Stimulated activated naive CD8-positive, alpha-beta T cell treated with anti-CD3 and anti-CD28 coated beads, Interleukin-15, amount 100 ng/mL, for 72 hours (primary cell): ENCODE results near the gene HACD2.
A peak's percentile ranks its signal among the peaks of the same experiment; 100 is the strongest.
"Not testable (repeated sequence)": the region's sequence is repeated elsewhere in the genome, so short reads cannot be mapped to it uniquely, and the experiment has no call there.

ENCODE experiments used
- ATAC-seq: fragments of 150-1000 bp; cut with Tn5 transposase; 2 replicates; pipeline ENCODE4 v1.10.0; 2021; ENCODE audit warnings: mild to moderate bottlenecking, moderate library complexity
- DNase-seq, 2 donors: peaks; one replicate each; pipeline ENCODE4 v3.0.0; 2021 to 2022
- H3K27ac Mint-ChIP-seq, 2 donors: one replicate each; pipeline ENCODE4 v1.8.0; 2022; ENCODE audit warnings: mild to moderate bottlenecking in 2 of 2, mixed read lengths in 2 of 2, moderate library complexity in 2 of 2
- H3K27me3 Mint-ChIP-seq: one replicate; pipeline ENCODE4 v1.8.0; 2022; ENCODE audit warnings: mixed read lengths
- H3K4me1 Mint-ChIP-seq: one replicate; pipeline ENCODE4 v1.8.0; 2022; ENCODE audit warnings: mild to moderate bottlenecking, mixed read lengths
- H3K4me3 Mint-ChIP-seq, 2 donors: one replicate each; pipeline ENCODE4 v1.8.0; 2022; ENCODE audit warnings: mild to moderate bottlenecking in 2 of 2, mixed read lengths in 2 of 2, moderate library complexity in 1 of 2
- H3K9me3 Mint-ChIP-seq, 2 donors: one replicate each; pipeline ENCODE4 v1.8.0; 2022; ENCODE audit warnings: mixed read lengths in 2 of 2

The HACD2 gene

DNA sequence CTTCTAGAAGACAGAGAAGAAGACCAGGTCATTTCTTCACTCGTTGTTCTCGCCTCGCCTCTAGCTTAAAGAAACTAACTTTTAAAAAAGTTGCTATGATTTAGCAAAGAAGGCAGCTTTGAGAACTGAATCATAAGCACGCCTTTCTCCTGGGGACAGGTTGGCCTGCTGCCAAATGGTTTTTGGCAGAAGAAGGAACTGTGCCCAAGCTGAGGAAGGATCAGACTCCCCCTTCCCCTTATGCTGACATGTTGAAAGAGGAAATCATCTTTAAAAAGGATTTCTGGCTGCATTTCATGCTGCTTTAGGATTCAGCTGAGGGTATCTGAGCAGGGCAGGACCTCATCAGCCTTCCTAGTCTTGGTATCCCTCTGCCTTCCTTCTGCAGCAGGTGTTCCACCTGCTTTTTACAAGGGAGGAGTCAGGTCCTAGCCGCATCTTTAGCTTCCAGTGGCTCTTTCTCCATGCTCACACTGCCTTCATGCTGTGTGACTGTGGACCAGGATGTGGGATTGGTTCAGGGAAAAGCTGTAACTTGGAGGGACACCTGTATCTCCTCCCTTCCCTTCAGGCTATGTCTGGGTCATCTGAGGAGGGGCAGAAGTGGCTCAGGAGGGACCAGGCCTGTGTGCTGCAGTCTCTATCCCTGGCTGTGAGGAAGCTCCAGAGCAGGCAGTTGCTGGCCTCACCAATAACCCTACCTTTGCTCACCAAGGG is 34.1 kb upstream of the HACD2 start:
- DNase-seq (no peak), ATAC-seq (no peak)
- H3K4me1 Mint-ChIP-seq: peaks cover 9% of the 10 kb centered on the region
- peak overlapping the region in 1 of 2 donors; percentile 67 for H3K27ac Mint-ChIP-seq
- H3K4me3 Mint-ChIP-seq: no peak overlapping the region
- H3K9me3 Mint-ChIP-seq: no peaks in the 10 kb centered on the region
- no peaks in the 10 kb centered on the region for H3K27me3 Mint-ChIP-seq

DNA sequence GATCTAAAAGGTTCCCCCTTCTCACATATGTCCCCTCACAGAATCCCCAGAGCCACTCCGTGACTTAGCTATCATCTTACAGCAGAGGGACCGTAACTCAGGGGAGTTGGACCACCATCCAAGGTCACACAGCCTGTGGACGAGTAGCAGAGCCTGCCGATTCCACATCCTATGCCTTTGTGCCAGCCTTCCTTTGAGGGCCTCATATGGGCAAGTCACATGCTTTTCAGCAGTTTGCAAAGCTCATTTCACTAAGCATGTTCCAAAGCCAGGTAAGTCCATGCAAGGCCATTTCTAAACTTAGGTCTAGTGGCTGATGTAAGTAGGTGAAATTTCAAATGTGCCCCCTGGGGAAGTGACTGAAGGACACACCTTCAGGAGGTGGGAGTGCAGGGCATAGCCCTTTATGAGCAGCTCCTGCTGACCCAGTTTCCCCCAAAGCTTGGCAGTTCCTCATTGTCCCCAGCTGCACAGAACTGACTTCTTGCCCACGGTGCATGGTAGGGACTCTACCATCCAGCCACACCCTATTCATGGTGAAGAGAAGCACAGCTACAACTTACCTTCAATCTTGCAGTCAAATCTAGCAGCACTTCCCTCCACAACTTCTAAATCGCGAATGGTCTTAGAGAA is 33.3 kb upstream of the HACD2 start:
- peaks cover 9% of the 10 kb centered on the region for H3K4me1 Mint-ChIP-seq
- DNase-seq (no peak), ATAC-seq (peak; percentile 53)
- H3K27me3 Mint-ChIP-seq: no peaks in the 10 kb centered on the region
- H3K4me3 Mint-ChIP-seq: no peak overlapping the region
- H3K27ac Mint-ChIP-seq: peak overlapping the region in 1 of 2 donors; percentile 22
- no peaks in the 10 kb centered on the region for H3K9me3 Mint-ChIP-seq

DNA sequence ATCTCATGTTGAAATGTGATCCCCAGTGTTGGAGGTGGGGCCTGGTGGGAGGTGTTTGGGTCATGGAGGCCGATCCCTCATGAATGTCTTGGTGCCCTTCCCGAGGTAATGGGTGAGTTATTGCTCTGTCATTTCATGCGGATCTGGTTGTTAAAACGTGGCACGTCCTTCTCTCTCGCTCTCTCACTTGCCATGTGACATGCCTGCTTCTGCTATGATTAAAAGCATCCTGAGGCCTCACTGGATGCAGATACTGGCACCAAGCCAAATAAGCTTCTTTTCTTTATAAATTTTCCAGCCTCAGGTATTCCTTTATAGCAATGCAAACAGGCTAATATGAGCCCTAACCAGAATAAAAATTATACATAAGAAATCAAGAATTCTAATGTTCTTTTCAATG is 31.7 kb upstream of the HACD2 start:
- Mint-ChIP-seq H3K9me3 (no peaks in the 10 kb centered on the region), H3K27me3 (no peaks in the 10 kb centered on the region), H3K27ac (no peak overlapping the region), H3K4me3 (no peak overlapping the region), H3K4me1 (peaks cover 9% of the 10 kb centered on the region)
- ATAC-seq (no peak), DNase-seq (no peak)

DNA sequence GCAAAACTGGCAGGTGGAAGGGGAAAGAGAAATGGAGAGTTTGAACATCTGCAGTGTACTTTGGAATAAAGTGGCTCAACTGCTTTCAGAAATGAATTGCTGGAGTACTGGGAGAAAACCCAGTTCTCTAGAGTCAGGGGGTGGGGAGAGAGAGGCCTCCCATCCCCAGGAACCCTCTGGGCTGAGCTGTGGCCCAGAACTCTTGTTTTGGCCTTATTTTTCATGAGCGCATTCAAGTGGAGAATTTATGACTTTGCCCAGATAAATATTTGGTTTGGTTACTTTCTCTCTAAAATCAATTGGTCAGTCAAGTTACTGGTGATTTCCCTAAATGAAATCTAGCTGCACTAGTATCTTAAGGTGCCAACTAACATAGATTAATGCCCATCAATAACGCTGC is 28.7 kb upstream of the HACD2 start:
- ATAC-seq (no peak), DNase-seq (no peak)
- H3K4me3 Mint-ChIP-seq: no peak overlapping the region
- H3K4me1 Mint-ChIP-seq: peaks cover 8% of the 10 kb centered on the region
- H3K27ac Mint-ChIP-seq: peak overlapping the region in 1 of 2 donors; percentile 50
- no peaks in the 10 kb centered on the region for H3K27me3 Mint-ChIP-seq
- H3K9me3 Mint-ChIP-seq: no peaks in the 10 kb centered on the region

DNA sequence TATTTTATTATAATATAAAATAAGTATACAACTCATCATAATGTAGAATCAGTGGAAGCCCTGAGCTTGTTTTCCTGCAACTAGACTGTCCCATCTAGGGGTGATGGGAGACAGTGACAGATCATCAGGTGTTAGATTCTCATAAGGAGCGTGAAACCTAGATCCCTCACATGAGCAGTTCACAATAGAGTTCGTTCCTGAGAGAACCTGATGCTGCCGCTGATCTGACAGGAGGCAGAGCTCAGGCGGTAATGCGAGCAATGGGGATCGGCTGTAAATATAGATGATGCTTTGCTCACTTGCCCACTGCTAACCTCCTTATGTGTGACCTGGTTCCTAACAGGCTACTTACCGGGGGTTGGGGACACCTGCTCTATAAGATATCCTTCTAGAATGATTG is 26.8 kb upstream of the HACD2 start:
- not testable (repeated sequence) for ATAC-seq, H3K9me3 Mint-ChIP-seq, H3K27me3 Mint-ChIP-seq, H3K4me1 Mint-ChIP-seq, DNase-seq, H3K4me3 Mint-ChIP-seq, H3K27ac Mint-ChIP-seq

DNA sequence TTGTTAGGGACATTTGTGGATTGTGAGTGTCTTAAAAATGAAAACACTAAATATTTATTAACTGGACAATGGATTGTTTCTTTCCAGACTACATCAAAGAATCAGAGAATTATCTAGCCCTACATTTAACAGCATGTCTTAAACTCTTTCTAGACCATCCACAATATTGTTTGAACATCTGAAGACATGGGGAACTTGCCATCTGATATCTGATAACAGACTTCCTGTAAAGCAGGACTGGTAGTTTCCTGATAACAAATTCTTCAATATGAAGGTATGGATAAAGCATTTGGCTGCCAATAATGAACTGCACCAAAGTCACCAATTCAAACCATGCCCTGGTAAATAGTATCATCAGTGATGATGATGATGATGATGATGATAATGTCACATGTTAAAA is 26.2 kb upstream of the HACD2 start:
- H3K9me3 Mint-ChIP-seq: no peaks in the 10 kb centered on the region
- H3K27ac Mint-ChIP-seq: peak overlapping the region in 1 of 2 donors; percentile 86
- ATAC-seq (no peak), DNase-seq (no peak)
- H3K4me3 Mint-ChIP-seq: no peak overlapping the region
- no peaks in the 10 kb centered on the region for H3K27me3 Mint-ChIP-seq
- peaks cover 6% of the 10 kb centered on the region for H3K4me1 Mint-ChIP-seq

DNA sequence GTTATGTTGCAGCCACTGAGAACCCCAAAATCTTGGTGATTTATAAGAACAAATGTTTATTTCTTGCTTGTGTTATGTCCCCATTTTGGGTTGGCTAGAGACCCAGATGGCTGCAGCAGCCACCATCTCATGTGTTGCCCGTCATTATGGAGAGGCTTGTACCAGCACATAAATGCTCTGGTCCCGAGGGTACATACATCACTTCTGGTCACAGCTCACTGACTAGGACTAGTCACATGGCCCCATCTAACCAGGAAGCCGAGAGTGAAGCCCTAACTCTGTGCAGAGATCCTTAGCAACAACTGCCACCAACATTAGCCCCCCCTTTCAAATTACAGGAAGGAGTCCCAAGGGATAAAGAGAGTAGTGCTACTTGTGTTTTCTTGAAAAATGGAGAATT is 25.5 kb upstream of the HACD2 start:
- ATAC-seq: no peak

DNA sequence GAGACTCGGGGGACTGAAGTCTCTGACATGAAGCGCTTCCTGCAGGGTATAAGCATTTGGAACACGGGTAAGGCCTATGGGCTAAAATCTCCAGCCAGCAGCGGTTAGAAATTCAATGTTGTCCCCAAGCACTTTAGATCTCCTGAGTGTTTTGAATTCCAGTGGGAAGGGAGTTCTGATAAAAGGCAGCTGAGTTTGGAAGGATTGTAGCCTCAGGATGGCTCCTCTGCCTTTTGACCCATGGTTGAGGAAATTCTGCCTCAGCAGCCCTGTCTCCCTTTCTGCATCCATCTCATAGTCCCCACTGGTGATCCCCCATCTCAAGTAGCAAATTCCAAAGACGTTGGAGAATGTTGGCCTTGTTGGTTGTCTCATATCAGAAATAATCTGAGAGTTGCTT is 24.2 kb upstream of the HACD2 start:
- ATAC-seq (no peak), DNase-seq (no peak)
- Mint-ChIP-seq H3K4me1 (peaks cover 17% of the 10 kb centered on the region), H3K27me3 (no peaks in the 10 kb centered on the region), H3K27ac (peak overlapping the region in 1 of 2 donors; percentile 25), H3K9me3 (no peaks in the 10 kb centered on the region), H3K4me3 (no peak overlapping the region)

More for the DNA sequence above, 25.5 kb upstream of the HACD2 start:
- no peak overlapping the region for H3K4me3 Mint-ChIP-seq
- H3K27me3 Mint-ChIP-seq: no peaks in the 10 kb centered on the region
- no peaks in the 10 kb centered on the region for H3K9me3 Mint-ChIP-seq
- H3K4me1 Mint-ChIP-seq: peaks cover 12% of the 10 kb centered on the region
- H3K27ac Mint-ChIP-seq: no peak overlapping the region
- no peak for DNase-seq

DNA sequence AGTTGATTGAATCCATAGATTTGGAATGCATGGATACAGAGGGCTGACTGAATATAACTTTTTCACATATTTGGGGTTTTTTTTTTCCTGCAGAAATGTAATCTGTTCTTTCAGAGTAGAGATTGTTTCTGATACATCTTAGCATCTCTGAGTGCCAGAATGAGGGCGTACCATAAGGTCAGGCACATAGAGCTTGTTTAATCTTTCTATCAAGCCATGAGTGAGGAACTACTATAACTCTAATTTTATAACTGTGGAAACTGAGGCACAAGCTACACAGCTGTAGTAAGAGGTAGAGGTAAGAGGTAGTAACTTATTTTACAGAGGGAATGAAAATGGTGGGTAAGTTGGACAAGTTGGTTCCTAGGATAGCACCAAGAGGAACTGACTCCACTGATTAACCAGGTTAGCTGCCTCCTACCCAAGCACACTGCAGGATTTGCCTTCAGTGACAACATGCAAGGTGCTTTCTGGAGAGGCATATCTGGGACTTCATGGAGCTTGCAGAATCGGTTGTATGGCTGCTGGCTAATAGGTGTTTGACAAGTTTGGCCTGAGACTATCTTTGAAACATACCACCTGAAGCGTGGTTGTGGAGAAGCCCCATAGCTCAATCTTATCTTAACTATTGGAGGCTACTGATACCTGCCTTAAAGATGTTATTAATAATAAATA is 23.5 kb upstream of the HACD2 start:
- Mint-ChIP-seq H3K9me3 (no peaks in the 10 kb centered on the region), H3K27me3 (no peaks in the 10 kb centered on the region), H3K4me3 (no peak overlapping the region), H3K4me1 (peaks cover 17% of the 10 kb centered on the region), H3K27ac (no peak overlapping the region)
- DNase-seq: no peak
- ATAC-seq: no peak

DNA sequence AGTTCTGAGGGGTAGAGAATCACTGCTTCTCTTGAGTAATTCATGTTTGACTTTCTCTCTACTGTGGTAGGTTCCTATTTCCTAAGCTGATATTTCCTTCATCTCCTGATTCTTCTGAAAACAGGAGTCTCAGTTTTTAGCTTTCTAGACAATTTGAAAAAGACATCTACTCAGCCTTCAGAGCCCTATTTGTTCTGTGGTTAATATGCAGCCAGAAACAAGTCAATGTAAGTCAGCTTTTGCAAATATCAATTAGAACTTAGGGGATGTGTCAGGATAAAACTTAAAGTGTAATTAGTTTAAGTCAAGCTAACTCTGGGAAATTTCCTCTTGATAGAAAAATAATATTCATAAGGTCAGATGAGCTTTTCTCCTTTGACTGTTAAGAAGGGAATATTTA is 21.7 kb upstream of the HACD2 start:
- ATAC-seq: no peak
- no peaks in the 10 kb centered on the region for H3K9me3 Mint-ChIP-seq
- no peak overlapping the region for H3K27ac Mint-ChIP-seq
- H3K27me3 Mint-ChIP-seq: no peaks in the 10 kb centered on the region
- peaks cover 17% of the 10 kb centered on the region for H3K4me1 Mint-ChIP-seq
- no peak overlapping the region for H3K4me3 Mint-ChIP-seq
- DNase-seq: no peak

DNA sequence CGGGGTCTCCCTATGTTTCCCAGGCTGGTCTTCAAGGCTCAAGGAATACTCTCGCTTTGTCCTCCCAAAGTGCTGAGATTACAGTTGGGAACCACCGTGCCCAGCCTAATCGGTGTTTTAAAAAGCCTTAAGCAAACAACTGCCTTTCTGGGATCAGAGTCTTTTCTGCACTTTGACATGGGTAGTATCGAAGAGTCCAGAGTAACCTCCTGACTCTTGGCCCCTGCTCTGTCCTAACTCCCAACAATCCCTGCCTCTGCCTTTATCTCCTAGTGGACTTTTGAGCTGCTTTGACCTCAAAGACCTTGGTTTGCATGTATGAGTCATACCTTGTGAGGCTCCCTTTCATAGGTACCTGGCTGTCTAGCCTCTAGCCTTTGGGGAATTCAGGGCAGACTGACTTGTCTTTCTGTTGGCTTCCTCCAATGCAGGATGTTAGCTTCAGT is 21.0 kb upstream of the HACD2 start:
- Mint-ChIP-seq H3K9me3 (no peaks in the 10 kb centered on the region), H3K4me1 (peaks cover 17% of the 10 kb centered on the region), H3K27ac (no peak overlapping the region), H3K4me3 (no peak overlapping the region), H3K27me3 (no peaks in the 10 kb centered on the region)
- DNase-seq: no peak
- ATAC-seq: peak; percentile 72

DNA sequence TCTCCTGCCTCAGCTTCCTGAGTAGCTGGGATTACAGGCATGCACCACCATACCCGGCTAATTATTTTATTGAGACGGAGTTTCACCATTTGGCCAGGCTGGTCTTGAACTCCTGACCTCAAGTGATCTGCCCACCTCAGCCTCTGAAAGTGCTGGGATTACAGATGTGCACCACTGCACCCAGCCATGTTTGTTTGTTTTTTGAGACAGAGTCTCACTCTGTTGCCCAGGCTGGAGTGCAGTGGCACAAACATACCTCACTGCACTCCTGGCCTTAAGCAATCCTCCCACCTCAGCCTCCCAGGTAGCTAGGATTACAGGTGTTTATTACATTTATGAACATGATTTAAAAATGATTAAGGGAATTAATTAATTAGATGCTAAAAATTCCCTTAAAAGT is 18.3 kb upstream of the HACD2 start:
- not testable (repeated sequence) for H3K27ac Mint-ChIP-seq, ATAC-seq, DNase-seq, H3K27me3 Mint-ChIP-seq, H3K4me3 Mint-ChIP-seq, H3K9me3 Mint-ChIP-seq
- H3K4me1 Mint-ChIP-seq: peaks cover 17% of the 10 kb centered on the region

DNA sequence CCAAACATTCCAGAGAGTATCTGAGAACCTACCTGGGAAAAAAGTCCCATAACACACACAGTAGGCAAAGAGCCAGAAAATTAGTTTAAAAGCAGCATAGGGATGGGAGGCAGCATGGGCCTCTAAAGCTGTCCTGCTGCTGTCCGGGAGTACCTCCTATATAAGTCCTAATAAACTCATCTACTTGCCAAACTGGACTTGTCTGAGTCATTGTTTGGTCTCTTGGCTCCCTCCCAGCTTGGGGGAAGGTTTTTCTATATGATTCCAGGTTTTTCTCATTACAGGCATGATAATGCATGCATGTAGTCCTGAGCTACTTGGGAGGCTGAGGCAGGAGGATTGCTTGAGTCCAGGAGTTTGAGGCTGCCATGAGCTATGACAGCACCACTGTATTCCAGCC is 17.5 kb upstream of the HACD2 start:
- H3K4me3 Mint-ChIP-seq: no peak overlapping the region
- DNase-seq (no peak), ATAC-seq (no peak)
- H3K27me3 Mint-ChIP-seq: no peaks in the 10 kb centered on the region
- no peak overlapping the region for H3K27ac Mint-ChIP-seq
- peaks cover 17% of the 10 kb centered on the region for H3K4me1 Mint-ChIP-seq
- no peaks in the 10 kb centered on the region for H3K9me3 Mint-ChIP-seq

DNA sequence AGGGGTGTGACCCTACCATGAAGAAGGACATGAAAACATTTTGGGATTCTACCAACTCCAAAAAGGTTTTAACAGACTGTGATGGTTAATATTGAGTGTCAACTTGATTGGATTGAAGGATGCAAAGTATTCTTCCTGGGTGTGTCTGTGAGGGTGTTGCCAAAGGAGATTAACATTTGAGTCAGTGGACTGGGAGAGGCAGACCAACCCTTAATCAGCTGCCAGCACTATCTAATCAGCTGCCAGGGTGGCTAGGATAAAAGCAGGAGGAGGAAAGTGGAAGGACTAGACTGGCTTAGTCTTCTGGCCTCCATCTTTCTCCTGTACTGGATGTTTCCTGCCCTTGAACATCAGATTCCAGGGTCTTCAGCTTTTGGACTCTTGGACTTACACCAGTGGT is 16.0 kb upstream of the HACD2 start:
- not testable (repeated sequence) for H3K9me3 Mint-ChIP-seq, H3K27ac Mint-ChIP-seq, H3K4me3 Mint-ChIP-seq, ATAC-seq, H3K27me3 Mint-ChIP-seq, H3K4me1 Mint-ChIP-seq, DNase-seq

DNA sequence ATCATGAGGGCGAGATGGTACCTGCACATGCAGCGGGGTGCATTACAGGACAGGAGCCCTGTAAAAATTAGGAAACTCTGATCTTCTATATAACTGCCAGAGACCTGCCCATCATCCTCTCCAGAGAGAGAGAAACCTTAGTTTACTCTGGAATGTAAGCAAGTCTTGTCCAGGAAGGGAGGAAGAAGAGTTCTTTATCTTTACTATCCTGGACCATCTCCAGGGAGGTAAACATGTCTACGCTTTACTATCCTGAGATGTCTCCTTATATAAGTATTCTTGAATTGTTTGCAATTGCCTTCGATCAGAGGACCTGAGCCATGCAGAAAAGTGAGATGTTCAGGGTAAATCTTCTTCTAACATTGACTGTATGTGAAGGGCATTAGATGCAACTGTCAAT is 12.7 kb upstream of the HACD2 start:
- no peak for DNase-seq
- H3K9me3 Mint-ChIP-seq: no peaks in the 10 kb centered on the region
- ATAC-seq: no peak
- no peak overlapping the region for H3K27ac Mint-ChIP-seq
- H3K27me3 Mint-ChIP-seq: no peaks in the 10 kb centered on the region
- H3K4me1 Mint-ChIP-seq: no peaks in the 10 kb centered on the region
- no peak overlapping the region for H3K4me3 Mint-ChIP-seq
